Colonic mucosa (tissue), 4 donors: ENCODE data around the gene PTRHD1. TPM values are rescaled to one million over a fixed set of nuclear protein-coding genes. Genes with fewer than 3 reads are reported as not detected.

ENCODE experiments used
- DNase-seq: peaks from one replicate; pipeline ENCODE4 v3.0.0-alpha.2; 2020
- H3K27ac ChIP-seq: fragments of 200-600 bp; one replicate; pipeline ENCODE4 v1.8.0; 2021
- H3K27me3 ChIP-seq: fragments of 200-600 bp; one replicate; pipeline ENCODE4 v1.8.0; 2021
- H3K36me3 ChIP-seq: fragments of 200-600 bp; one replicate; pipeline ENCODE4 v1.8.0; 2021
- H3K4me1 ChIP-seq: fragments of 200-600 bp; one replicate; pipeline ENCODE4 v1.8.0; 2021; ENCODE audit warnings: mild to moderate bottlenecking
- H3K4me3 ChIP-seq: fragments of 200-600 bp; one replicate; pipeline ENCODE4 v1.8.0; 2021
- H3K9ac ChIP-seq, 2 donors: one replicate each; pipeline ENCODE4 v1.7.0; 2013; ENCODE audit warnings: control low read depth in 2 of 2, low read depth in 2 of 2, low read length in 2 of 2
- H3K9me3 ChIP-seq: fragments of 200-600 bp; one replicate; pipeline ENCODE4 v1.8.0; 2021
- CTCF ChIP-seq: fragments of 200-600 bp; IDR thresholded peaks from one replicate; pipeline ENCODE4 v1.8.0; 2022; ENCODE audit warnings: antibody characterized with exemption, mild to moderate bottlenecking
- intact Hi-C: fragments of 100-400 bp; cut with DNase I; formaldehyde crosslinking; loops from one replicate; pipeline ENCODE4 v1.14.1; 2022
- total RNA-seq, 2 donors: library from RNA; stranded (reverse); fragmentation: NEBNext Ultra II Directional in 1 of 2; extraction: Animal tissue kit (Norgen Biotek cat#: 25700) in 1 of 2; gene quantifications; one replicate each; pipeline ENCODE4 v1.2.1, GENCODE V29; 2021
- donor health status: healthy.
- donor health status: DM: no; HTN: no; CAD: no.
- donor health status: DM: no; HTN: no; CAD: no.

PTRHD1 gene
- total RNA-seq = 10 to 100 TPM; 38.2 to 47.6 TPM

- peak within 1 kb of the TSS; percentile 94 for H3K4me3 ChIP-seq
- H3K4me1 ChIP-seq = no peaks in the 10 kb centered on the region
- H3K27ac ChIP-seq = peak within 1 kb of the TSS; percentile 99
- no peaks in the 10 kb centered on the region for H3K9me3 ChIP-seq
- peak; percentile 74 for TF ChIP-seq CTCF
- H3K27me3 ChIP-seq = no peaks in the 10 kb centered on the region
- no peaks in the 10 kb centered on the region for H3K36me3 ChIP-seq
- intact Hi-C loops = no loop called here
- DNase-seq = peak; percentile 97
- peak within 1 kb of the TSS; percentile 83 to 88 for H3K9ac ChIP-seq
These were observed at the start of gene PTRHD1, which contains the start of gene CENPO for GRCh38 chr2:24792874-24793760. Gene PTRHD1 (minus strand): TSS chr2:24793391. CDS start chr2:24793377, 14 bp downstream. Gene CENPO (plus strand): TSS chr2:24793425. CDS start chr2:24793920, 495 bp downstream.

GRCh38 chr2:24842081-24843050 lies 49.2 kb upstream of the PTRHD1 start:
- H3K9me3 ChIP-seq = no peaks in the 10 kb centered on the region
- no peaks in the 10 kb centered on the region for H3K27me3 ChIP-seq
- DNase-seq = no peak
- no peaks in the 10 kb centered on the region for H3K36me3 ChIP-seq
- H3K27ac ChIP-seq = no peak overlapping the region
- no peak overlapping the region for H3K9ac ChIP-seq
- no peaks in the 10 kb centered on the region for H3K4me1 ChIP-seq
- TF ChIP-seq CTCF = no peak
- intact Hi-C loops = no loop called here
- H3K4me3 ChIP-seq = no peak overlapping the region

- TF ChIP-seq CTCF = no peak
- Histone ChIP-seq H3K27ac (no peak overlapping the region), H3K4me3 (no peak overlapping the region), H3K9me3 (no peaks in the 10 kb centered on the region), H3K36me3 (no peaks in the 10 kb centered on the region), H3K27me3 (no peaks in the 10 kb centered on the region), H3K9ac (no peak overlapping the region), H3K4me1 (no peaks in the 10 kb centered on the region)
- intact Hi-C loops = no loop called here
- no peak for DNase-seq
These were observed 48.1 kb upstream of the PTRHD1 start for GRCh38 chr2:24840962-24841945.

GRCh38 chr2:24840164-24840869 lies 47.1 kb upstream of the PTRHD1 start:
- H3K4me1 ChIP-seq = no peaks in the 10 kb centered on the region
- DNase-seq = no peak
- H3K4me3 ChIP-seq = no peak overlapping the region
- TF ChIP-seq CTCF = no peak
- no peak overlapping the region for H3K27ac ChIP-seq
- intact Hi-C loops = no loop called here
- no peaks in the 10 kb centered on the region for H3K36me3 ChIP-seq
- no peaks in the 10 kb centered on the region for H3K27me3 ChIP-seq
- no peaks in the 10 kb centered on the region for H3K9me3 ChIP-seq
- no peak overlapping the region for H3K9ac ChIP-seq
